ENCODE results near the gene RTP5.

The RTP5 gene

GRCh38 chr2:241834527-241835210 is 34.9 kb upstream of the RTP5 start:
- H3K4me3 ChIP-seq (ENCODE audit: low read length), result no peak overlapping the region
- H3K36me3 ChIP-seq (ENCODE audit: control insufficient read depth, low read depth, low read length), result no peaks in the 10 kb centered on the region
- H3K27ac ChIP-seq (ENCODE audit: low read length), result no peak overlapping the region
- no peaks in the 10 kb centered on the region for H3K9me3 ChIP-seq (ENCODE audit: control insufficient read depth, low read depth, low read length)
- H3K4me1 ChIP-seq (ENCODE audit: control insufficient read depth, low read depth, low read length), result no peaks in the 10 kb centered on the region
- no peak overlapping the region for H3K9ac ChIP-seq (ENCODE audit: low read length)
- H3K27me3 ChIP-seq (ENCODE audit: control insufficient read depth, insufficient read depth, low read length), result no peaks in the 10 kb centered on the region

GRCh38 chr2:241835611-241836010 is 33.9 kb upstream of the RTP5 start:
- Histone ChIP-seq H3K9me3 (ENCODE audit: control insufficient read depth, low read depth, low read length) (no peaks in the 10 kb centered on the region), H3K4me1 (ENCODE audit: control insufficient read depth, low read depth, low read length) (no peaks in the 10 kb centered on the region), H3K9ac (ENCODE audit: low read length) (no peak overlapping the region), H3K27me3 (ENCODE audit: control insufficient read depth, insufficient read depth, low read length) (no peaks in the 10 kb centered on the region), H3K36me3 (ENCODE audit: control insufficient read depth, low read depth, low read length) (no peaks in the 10 kb centered on the region), H3K27ac (ENCODE audit: low read length) (no peak overlapping the region), H3K4me3 (ENCODE audit: low read length) (no peak overlapping the region)

- Histone ChIP-seq H3K27ac (ENCODE audit: low read length) (no peak overlapping the region), H3K36me3 (ENCODE audit: control insufficient read depth, low read depth, low read length) (no peaks in the 10 kb centered on the region), H3K9me3 (ENCODE audit: control insufficient read depth, low read depth, low read length) (no peaks in the 10 kb centered on the region), H3K4me1 (ENCODE audit: control insufficient read depth, low read depth, low read length) (no peaks in the 10 kb centered on the region), H3K9ac (ENCODE audit: low read length) (no peak overlapping the region), H3K4me3 (ENCODE audit: low read length) (no peak overlapping the region), H3K27me3 (ENCODE audit: control insufficient read depth, insufficient read depth, low read length) (no peaks in the 10 kb centered on the region)
Measured at GRCh38 chr2:241836292-241836691, 33.2 kb upstream of the RTP5 start.

GRCh38 chr2:241837197-241837965 is 32.1 kb upstream of the RTP5 start:
- H3K27ac ChIP-seq (ENCODE audit: low read length), result no peak overlapping the region
- peaks cover 9% of the 10 kb centered on the region for H3K27me3 ChIP-seq (ENCODE audit: control insufficient read depth, insufficient read depth, low read length)
- no peaks in the 10 kb centered on the region for H3K9me3 ChIP-seq (ENCODE audit: control insufficient read depth, low read depth, low read length)
- no peaks in the 10 kb centered on the region for H3K4me1 ChIP-seq (ENCODE audit: control insufficient read depth, low read depth, low read length)
- no peak overlapping the region for H3K9ac ChIP-seq (ENCODE audit: low read length)
- H3K36me3 ChIP-seq (ENCODE audit: control insufficient read depth, low read depth, low read length), result no peaks in the 10 kb centered on the region
- no peak overlapping the region for H3K4me3 ChIP-seq (ENCODE audit: low read length)

- Histone ChIP-seq H3K9me3 (ENCODE audit: control insufficient read depth, low read depth, low read length) (no peaks in the 10 kb centered on the region), H3K36me3 (ENCODE audit: control insufficient read depth, low read depth, low read length) (no peaks in the 10 kb centered on the region), H3K4me1 (ENCODE audit: control insufficient read depth, low read depth, low read length) (no peaks in the 10 kb centered on the region), H3K9ac (ENCODE audit: low read length) (no peak overlapping the region), H3K27ac (ENCODE audit: low read length) (no peak overlapping the region), H3K4me3 (ENCODE audit: low read length) (no peak overlapping the region), H3K27me3 (ENCODE audit: control insufficient read depth, insufficient read depth, low read length) (peaks cover 48% of the 10 kb centered on the region)
Measured at GRCh38 chr2:241841181-241842066, 28.1 kb upstream of the RTP5 start.

GRCh38 chr2:241842067-241842415 is 27.5 kb upstream of the RTP5 start:
- Histone ChIP-seq H3K36me3 (ENCODE audit: control insufficient read depth, low read depth, low read length) (no peaks in the 10 kb centered on the region), H3K9ac (ENCODE audit: low read length) (no peak overlapping the region), H3K9me3 (ENCODE audit: control insufficient read depth, low read depth, low read length) (no peaks in the 10 kb centered on the region), H3K4me3 (ENCODE audit: low read length) (no peak overlapping the region), H3K27ac (ENCODE audit: low read length) (no peak overlapping the region), H3K27me3 (ENCODE audit: control insufficient read depth, insufficient read depth, low read length) (peaks cover 49% of the 10 kb centered on the region), H3K4me1 (ENCODE audit: control insufficient read depth, low read depth, low read length) (no peaks in the 10 kb centered on the region)

- peaks cover 49% of the 10 kb centered on the region for H3K27me3 ChIP-seq (ENCODE audit: control insufficient read depth, insufficient read depth, low read length)
- H3K4me3 ChIP-seq (ENCODE audit: low read length), result no peak overlapping the region
- H3K9ac ChIP-seq (ENCODE audit: low read length), result no peak overlapping the region
- H3K27ac ChIP-seq (ENCODE audit: low read length), result no peak overlapping the region
- no peaks in the 10 kb centered on the region for H3K4me1 ChIP-seq (ENCODE audit: control insufficient read depth, low read depth, low read length)
- no peaks in the 10 kb centered on the region for H3K36me3 ChIP-seq (ENCODE audit: control insufficient read depth, low read depth, low read length)
- H3K9me3 ChIP-seq (ENCODE audit: control insufficient read depth, low read depth, low read length), result no peaks in the 10 kb centered on the region
Measured at GRCh38 chr2:241842620-241843211, 26.8 kb upstream of the RTP5 start.

- Histone ChIP-seq H3K4me1 (ENCODE audit: control insufficient read depth, low read depth, low read length) (no peaks in the 10 kb centered on the region), H3K27ac (ENCODE audit: low read length) (no peak overlapping the region), H3K36me3 (ENCODE audit: control insufficient read depth, low read depth, low read length) (no peaks in the 10 kb centered on the region), H3K27me3 (ENCODE audit: control insufficient read depth, insufficient read depth, low read length) (peaks cover 49% of the 10 kb centered on the region), H3K9me3 (ENCODE audit: control insufficient read depth, low read depth, low read length) (no peaks in the 10 kb centered on the region), H3K9ac (ENCODE audit: low read length) (no peak overlapping the region), H3K4me3 (ENCODE audit: low read length) (no peak overlapping the region)
Measured at GRCh38 chr2:241843321-241844065, 26.0 kb upstream of the RTP5 start.

GRCh38 chr2:241844066-241844728 is 25.3 kb upstream of the RTP5 start:
- Histone ChIP-seq H3K27me3 (ENCODE audit: control insufficient read depth, insufficient read depth, low read length) (peaks cover 49% of the 10 kb centered on the region), H3K9ac (ENCODE audit: low read length) (no peak overlapping the region), H3K27ac (ENCODE audit: low read length) (no peak overlapping the region)

GRCh38 chr2:241844831-241845578 is 24.5 kb upstream of the RTP5 start:
- Histone ChIP-seq H3K4me3 (ENCODE audit: low read length) (peak overlapping the region; percentile 35), H3K4me1 (ENCODE audit: control insufficient read depth, low read depth, low read length) (no peaks in the 10 kb centered on the region), H3K9me3 (ENCODE audit: control insufficient read depth, low read depth, low read length) (no peaks in the 10 kb centered on the region), H3K27ac (ENCODE audit: low read length) (no peak overlapping the region), H3K27me3 (ENCODE audit: control insufficient read depth, insufficient read depth, low read length) (peaks cover 49% of the 10 kb centered on the region), H3K36me3 (ENCODE audit: control insufficient read depth, low read depth, low read length) (no peaks in the 10 kb centered on the region), H3K9ac (ENCODE audit: low read length) (no peak overlapping the region)

More at GRCh38 chr2:241844066-241844728, 25.3 kb upstream of the RTP5 start:
- H3K4me1 ChIP-seq (ENCODE audit: control insufficient read depth, low read depth, low read length), result no peaks in the 10 kb centered on the region
- H3K4me3 ChIP-seq (ENCODE audit: low read length), result peak overlapping the region; percentile 35
- H3K9me3 ChIP-seq (ENCODE audit: control insufficient read depth, low read depth, low read length), result no peaks in the 10 kb centered on the region
- H3K36me3 ChIP-seq (ENCODE audit: control insufficient read depth, low read depth, low read length), result no peaks in the 10 kb centered on the region
